ENCODE measurements around the gene MSRB2. TPM values are rescaled to one million over a fixed set of nuclear protein-coding genes. Genes with fewer than 3 reads are reported as not detected.

MSRB2 gene
- total RNA-seq, 1 experiment from 2014 or later: 10.1 TPM

GRCh38 chr10:23111517-23112286, 16.3 kb downstream of the MSRB2 start:
- DNase-seq (ENCODE audit: low read depth): no peak

- no peak for DNase-seq (ENCODE audit: low read depth)
Measured at GRCh38 chr10:23114228-23114850, 19.0 kb downstream of the MSRB2 start.

GRCh38 chr10:23116486-23117205, 21.3 kb downstream of the MSRB2 start:
- no peak for DNase-seq (ENCODE audit: low read depth)

GRCh38 chr10:23120001-23120934, 24.9 kb downstream of the MSRB2 start:
- no peak for DNase-seq (ENCODE audit: low read depth)

- no peak for DNase-seq (ENCODE audit: low read depth)
Measured at GRCh38 chr10:23121135-23121534, 25.8 kb downstream of the MSRB2 start.

- no peak for DNase-seq (ENCODE audit: low read depth)
Measured at GRCh38 chr10:23136462-23136861, 41.1 kb downstream of the MSRB2 start.

- DNase-seq (ENCODE audit: low read depth): no peak
Measured at GRCh38 chr10:23139677-23140076, 44.3 kb downstream of the MSRB2 start.

GRCh38 chr10:23141995-23142394, 46.6 kb downstream of the MSRB2 start:
- no peak for DNase-seq (ENCODE audit: low read depth)

- DNase-seq (ENCODE audit: low read depth): no peak
Measured at GRCh38 chr10:23146258-23146657, 50.9 kb downstream of the MSRB2 start.

GRCh38 chr10:23147035-23147434, 51.7 kb downstream of the MSRB2 start:
- DNase-seq (ENCODE audit: low read depth): no peak

- DNase-seq (ENCODE audit: low read depth): no peak
Measured at GRCh38 chr10:23148214-23148613, 52.8 kb downstream of the MSRB2 start.

- DNase-seq (ENCODE audit: low read depth): no peak
Measured at GRCh38 chr10:23150091-23150490, 54.7 kb downstream of the MSRB2 start.

GRCh38 chr10:23150610-23151009, 55.2 kb downstream of the MSRB2 start:
- DNase-seq (ENCODE audit: low read depth): no peak

- no peak for DNase-seq (ENCODE audit: low read depth)
Measured at GRCh38 chr10:23151071-23151470, 55.7 kb downstream of the MSRB2 start.

GRCh38 chr10:23155169-23155568, 59.8 kb downstream of the MSRB2 start:
- DNase-seq (ENCODE audit: low read depth): peak; percentile 48

GRCh38 chr10:23156447-23157150, 61.2 kb downstream of the MSRB2 start:
- DNase-seq (ENCODE audit: low read depth): no peak

- DNase-seq (ENCODE audit: low read depth): no peak
Measured at GRCh38 chr10:23157239-23157681, 61.9 kb downstream of the MSRB2 start.

- peak; percentile 31 for DNase-seq (ENCODE audit: low read depth)
Measured at GRCh38 chr10:23157691-23158369, 62.5 kb downstream of the MSRB2 start.

- peak; percentile 47 for DNase-seq (ENCODE audit: low read depth)
Measured at GRCh38 chr10:23158370-23158769, 63.0 kb downstream of the MSRB2 start.
